ENCODE results near the gene ATRNL1. TPM values are rescaled to one million over a fixed set of nuclear protein-coding genes. Genes with fewer than 3 reads are reported as not detected.

Gene ATRNL1
- total and polyA plus RNA-seq, 2 of the 8 experiments (the other 6 are each of a cell fraction or from before 2014, with no cell fraction given): 5.1 to 17.6 TPM

DNA sequence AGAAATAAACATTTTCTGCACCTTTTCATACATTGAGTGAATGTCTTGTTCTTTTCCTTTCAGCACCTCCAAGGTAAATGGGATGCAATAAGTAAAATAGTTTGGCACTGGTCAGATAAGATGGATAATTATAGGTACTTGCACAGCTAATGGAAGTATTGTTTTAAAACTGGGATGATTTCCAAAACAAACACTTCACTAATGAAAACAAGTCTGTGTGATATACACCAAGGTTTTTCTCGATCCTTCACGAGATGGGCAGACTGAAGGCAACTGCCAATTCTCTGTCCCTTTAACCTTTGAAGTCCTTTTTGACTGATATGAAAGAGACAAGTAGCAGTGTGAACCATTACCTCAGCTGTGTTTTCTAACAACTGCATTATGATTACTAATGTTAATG lies 756.0 kb downstream of the ATRNL1 start:
- Histone ChIP-seq H3K9me3 (ENCODE audit: insufficient read depth in 2 of 2, low read depth in 1 of 2, low read length in 1 of 2) (no peaks in the 10 kb centered on the region), H2AK5ac (ENCODE audit: low read depth, low read length) (no peak overlapping the region), H2BK15ac (ENCODE audit: low read length) (no peak overlapping the region), H4K20me1 (replicated peaks in 1 of 2; ENCODE audit: control insufficient read depth in 1 of 2, insufficient read depth in 2 of 2, low read length in 2 of 2) (no peaks in the 10 kb centered on the region), H3K4me3 (ENCODE audit: extremely low read depth in 1 of 4, insufficient read depth in 2 of 4, low read depth in 3 of 4, low read length in 4 of 4) (no peak overlapping the region), H3K27me3 (replicated peaks in 1 of 4; ENCODE audit: control insufficient read depth in 3 of 4, extremely low read depth in 1 of 4, insufficient read depth in 3 of 4, low read length in 3 of 4) (no peaks in the 10 kb centered on the region), H3K4me1 (replicated peaks in 1 of 4; ENCODE audit: control insufficient read depth in 3 of 4, insufficient read depth in 4 of 4, low read length in 3 of 4) (no peaks in the 10 kb centered on the region), H3K14ac (ENCODE audit: insufficient read length) (no peak overlapping the region), H3K27ac (ENCODE audit: low read depth, low read length) (no peak overlapping the region), H2BK12ac (ENCODE audit: low read depth, low read length) (no peak overlapping the region), H4K8ac (ENCODE audit: extremely low read depth, insufficient read depth, low read length) (no peak overlapping the region), H2BK5ac (ENCODE audit: low read depth, low read length) (no peak overlapping the region), H3K56ac (replicated peaks; ENCODE audit: insufficient read length, low read depth, low read length) (no peak overlapping the region), H2BK20ac (ENCODE audit: low read length) (no peak overlapping the region), H4K91ac (replicated peaks; ENCODE audit: insufficient read length, low read length) (no peak overlapping the region), H3K18ac (ENCODE audit: extremely low read depth, low read length) (no peak overlapping the region), H3K23me2 (ENCODE audit: low read depth, low read length) (no peaks in the 10 kb centered on the region), H2BK120ac (replicated peaks; ENCODE audit: low read depth, low read length) (no peak overlapping the region), H4K5ac (ENCODE audit: insufficient read length, low read depth, low read length) (no peak overlapping the region), H3K4ac (replicated peaks; ENCODE audit: insufficient read length, low read depth, low read length) (no peak overlapping the region), H2AFZ (ENCODE audit: low read length) (no peak overlapping the region), H3K4me2 (ENCODE audit: insufficient read depth in 1 of 2, low read depth in 2 of 2, low read length in 2 of 2) (no peak overlapping the region), H3K79me2 (ENCODE audit: control insufficient read depth in 1 of 2, insufficient read depth in 2 of 2, low read length in 2 of 2) (no peaks in the 10 kb centered on the region), H3K9ac (replicated peaks in 1 of 4; ENCODE audit: extremely low read depth in 1 of 4, low read depth in 3 of 4, low read length in 3 of 4) (no peak overlapping the region), H3K36me3 (ENCODE audit: control insufficient read depth in 2 of 4, insufficient read depth in 4 of 4, low read length in 3 of 4) (no peaks in the 10 kb centered on the region), H3K23ac (ENCODE audit: insufficient read length) (no peak overlapping the region), H3K79me1 (ENCODE audit: low read depth, low read length) (no peaks in the 10 kb centered on the region)
- WGBS, 2 experiments (ENCODE audit: extremely low coverage in 1 of 2, insufficient coverage in 1 of 2, insufficient read length in 1 of 2, insufficient replicate concordance in 2 of 2, low coverage in 1 of 2, low lambda C conversion rate in 2 of 2, missing lambda C conversion rate in 1 of 2): 92% methylated on average over 2 of the region's 2 CpGs; no CpG with 5 or more reads in 1 of the 2 experiments
- CTCF ChIA-PET (ENCODE audit: partially characterized antibody): no interaction called here
- no peak for FAIRE-seq
- POLR2A ChIA-PET (ENCODE audit: partially characterized antibody): no interaction called here
- DNase-seq (ENCODE audit: low read depth in 1 of 2, low spot score in 2 of 2): no peak
- TF ChIP-seq TCF12 (IDR thresholded peaks at IDR 0.05; ENCODE audit: low read depth, low read length): no peak
- TF ChIP-seq GTF2F1 (IDR thresholded peaks at IDR 0.05; ENCODE audit: borderline replicate concordance, low read depth, low read length): no peak
- TF ChIP-seq RAD21 (IDR thresholded peaks at IDR 0.05 in 1 of 2, conservative IDR thresholded peaks at IDR 0.05 in 1 of 2; ENCODE audit: low read depth in 2 of 2, low read length in 2 of 2): no peak
- no peak for TF ChIP-seq ZNF274 (IDR thresholded peaks at IDR 0.05; ENCODE audit: borderline replicate concordance, extremely low read depth, low read length)
- TF ChIP-seq CHD2 (IDR thresholded peaks at IDR 0.05; ENCODE audit: low read length): no peak
- TF ChIP-seq BCL11A (IDR thresholded peaks at IDR 0.05; ENCODE audit: low read depth in 2 of 2, low read length in 2 of 2): no peak
- TF ChIP-seq BACH1 (IDR thresholded peaks at IDR 0.05; ENCODE audit: low read length): no peak
- no peak for TF ChIP-seq CHD1 (IDR thresholded peaks at IDR 0.05; ENCODE audit: low read depth, low read length)
- no peak for TF ChIP-seq SP4 (IDR thresholded peaks at IDR 0.05; ENCODE audit: low read length)
- no peak for TF ChIP-seq SIN3A (conservative IDR thresholded peaks at IDR 0.05 in 1 of 2, IDR thresholded peaks at IDR 0.05 in 1 of 2; ENCODE audit: low read depth in 1 of 2, low read length in 2 of 2)
- TF ChIP-seq NRF1 (IDR thresholded peaks at IDR 0.05; ENCODE audit: low read depth, low read length): no peak
- TF ChIP-seq EZH2 (IDR thresholded peaks at IDR 0.05; ENCODE audit: low read depth, low read length, severe bottlenecking): no peak
- TF ChIP-seq TAF1 (IDR thresholded peaks at IDR 0.05; ENCODE audit: low read depth, low read length): no peak
- TF ChIP-seq KDM1A (IDR thresholded peaks at IDR 0.05; ENCODE audit: borderline replicate concordance, low read length): no peak
- no peak for TF ChIP-seq NANOG (IDR thresholded peaks at IDR 0.05; ENCODE audit: insufficient read depth, low read depth, low read length, poor library complexity, severe bottlenecking)
- TF ChIP-seq POU5F1 (IDR thresholded peaks at IDR 0.05; ENCODE audit: low read depth, low read length): no peak

Data from H1 (cell line).